ENCODE data around the gene SERPINI2. TPM values are rescaled to one million over a fixed set of nuclear protein-coding genes. Genes with fewer than 3 reads are reported as not detected.

The SERPINI2 gene
- total RNA-seq, 1 experiment from 2014 or later, result 0.22 TPM

DNA sequence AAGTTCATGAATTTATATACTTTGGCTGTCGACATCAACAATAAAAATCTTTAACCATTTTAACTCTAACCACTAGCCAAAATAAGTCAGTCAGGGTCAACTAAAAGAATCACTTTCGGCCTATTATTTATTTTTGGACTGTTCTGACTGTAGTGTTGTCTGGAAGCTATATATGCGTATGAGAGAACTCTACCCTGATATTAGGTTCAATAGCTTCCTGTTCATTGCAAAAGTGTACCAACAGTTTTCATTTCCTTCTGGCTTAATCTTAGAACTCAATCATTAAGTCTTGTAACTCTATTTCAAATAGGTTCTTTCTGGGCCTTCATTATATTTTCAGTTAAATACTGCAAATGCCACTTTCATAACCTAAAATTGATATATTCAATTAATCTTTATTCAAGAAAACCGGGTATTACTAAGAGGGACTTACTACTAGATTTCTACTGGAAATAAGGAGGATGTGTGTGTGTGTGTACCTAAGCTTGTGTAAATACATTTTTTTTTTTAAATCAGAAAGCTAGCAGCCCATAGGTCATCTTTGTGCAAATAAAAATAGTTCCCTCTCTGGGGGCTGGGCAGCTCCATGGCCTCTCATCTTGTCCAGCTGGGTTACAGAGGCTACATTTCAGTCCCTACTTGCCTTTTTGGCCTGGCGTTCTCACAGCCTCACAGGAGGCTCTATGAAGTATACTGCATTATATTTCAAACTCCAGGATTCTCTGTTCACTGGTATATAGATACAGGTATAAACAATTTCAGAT is 5.8 kb downstream of the SERPINI2 start:
- H3K36me3 Mint-ChIP-seq (ENCODE audit: insufficient read depth in 1 of 3, low read depth in 3 of 3), result no peaks in the 10 kb centered on the region
- Histone ChIP-seq H3K27me3 (ENCODE audit: insufficient read depth, low read length) (no peaks in the 10 kb centered on the region), H4K5ac (ENCODE audit: insufficient read length, low read depth, low read length) (no peak overlapping the region), H3K18ac (ENCODE audit: insufficient read length, low read depth, low read length) (no peak overlapping the region), H3K9me3 (ENCODE audit: control insufficient read depth, low read depth, low read length) (no peaks in the 10 kb centered on the region), H3K27ac (ENCODE audit: insufficient read length, low read depth, low read length) (no peak overlapping the region), H3K9ac (ENCODE audit: extremely low read depth, insufficient read length, low read length) (no peak overlapping the region), H3T11ph (ENCODE audit: low read length) (no peak overlapping the region), H3K4me1 (ENCODE audit: insufficient read depth, low read length) (no peaks in the 10 kb centered on the region; the same call in 1 of the 2 replicates), H3K79me2 (ENCODE audit: insufficient read depth, low read length) (no peaks in the 10 kb centered on the region), H4K91ac (ENCODE audit: insufficient read length, low read depth, low read length) (no peak overlapping the region), H3K14ac (ENCODE audit: insufficient read depth, low read length) (no peak overlapping the region), H3K56ac (ENCODE audit: insufficient read length, low read depth, low read length) (no peak overlapping the region), H2BK12ac (ENCODE audit: insufficient read length, low read depth, low read length) (no peak overlapping the region), H3K79me1 (ENCODE audit: insufficient read depth, low read depth, low read length, poor library complexity, severe bottlenecking) (no peaks in the 10 kb centered on the region), H4K20me1 (ENCODE audit: control insufficient read depth, insufficient read depth, insufficient read length) (no peaks in the 10 kb centered on the region), H2BK120ac (ENCODE audit: low read depth, low read length, poor library complexity, severe bottlenecking) (no peak overlapping the region), H2AK5ac (ENCODE audit: insufficient read length, low read length) (no peak overlapping the region), H2BK5ac (ENCODE audit: insufficient read length, low read length) (no peak overlapping the region), H3K23ac (ENCODE audit: insufficient read length, low read depth, low read length) (no peak overlapping the region), H4K8ac (replicated peaks; ENCODE audit: insufficient read length, low read depth, low read length) (no peak overlapping the region), H3K4me2 (ENCODE audit: insufficient read depth, insufficient read length, low read length) (no peak overlapping the region), H2AFZ (ENCODE audit: low read length) (no peak overlapping the region), H3K23me2 (ENCODE audit: insufficient read length, low read depth, low read length, poor library complexity, severe bottlenecking) (no peaks in the 10 kb centered on the region), H2BK15ac (ENCODE audit: low read depth, low read length) (no peak overlapping the region), H2BK20ac (ENCODE audit: low read depth, low read length, poor library complexity, severe bottlenecking) (no peak overlapping the region), H3K4ac (ENCODE audit: low read depth, low read length) (no peak overlapping the region)
- H3K4me1 Mint-ChIP-seq, result peaks cover 6 to 14% of the 10 kb centered on the region in 2 experiments; a peak in 3 of 4 replicates
- H3K27me3 Mint-ChIP-seq (ENCODE audit: low read depth), result no peaks in the 10 kb centered on the region
- no CpG with 5 or more reads among the region's 5 CpGs for WGBS (ENCODE audit: extremely low coverage, insufficient read length, low lambda C conversion rate)
- no peaks in the 10 kb centered on the region for H3K9me3 Mint-ChIP-seq
- H3K4me3 Mint-ChIP-seq, result no peak overlapping the region
- DNase-seq, result no peak
- TF ChIP-seq, protein P1, sequence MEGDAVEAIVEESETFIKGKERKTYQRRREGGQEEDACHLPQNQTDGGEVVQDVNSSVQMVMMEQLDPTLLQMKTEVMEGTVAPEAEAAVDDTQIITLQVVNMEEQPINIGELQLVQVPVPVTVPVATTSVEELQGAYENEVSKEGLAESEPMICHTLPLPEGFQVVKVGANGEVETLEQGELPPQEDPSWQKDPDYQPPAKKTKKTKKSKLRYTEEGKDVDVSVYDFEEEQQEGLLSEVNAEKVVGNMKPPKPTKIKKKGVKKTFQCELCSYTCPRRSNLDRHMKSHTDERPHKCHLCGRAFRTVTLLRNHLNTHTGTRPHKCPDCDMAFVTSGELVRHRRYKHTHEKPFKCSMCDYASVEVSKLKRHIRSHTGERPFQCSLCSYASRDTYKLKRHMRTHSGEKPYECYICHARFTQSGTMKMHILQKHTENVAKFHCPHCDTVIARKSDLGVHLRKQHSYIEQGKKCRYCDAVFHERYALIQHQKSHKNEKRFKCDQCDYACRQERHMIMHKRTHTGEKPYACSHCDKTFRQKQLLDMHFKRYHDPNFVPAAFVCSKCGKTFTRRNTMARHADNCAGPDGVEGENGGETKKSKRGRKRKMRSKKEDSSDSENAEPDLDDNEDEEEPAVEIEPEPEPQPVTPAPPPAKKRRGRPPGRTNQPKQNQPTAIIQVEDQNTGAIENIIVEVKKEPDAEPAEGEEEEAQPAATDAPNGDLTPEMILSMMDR (conservative IDR thresholded peaks at IDR 0.05), result no peak
- no peak overlapping the region for H3K27ac Mint-ChIP-seq
